HG03342 (cell line): ENCODE results near the gene OLFM2.
"Not testable (repeated sequence)": the region's sequence is repeated elsewhere in the genome, so short reads cannot be mapped to it uniquely, and the experiment has no call there.

ENCODE experiments used
- ATAC-seq: cut with Tn5 transposase; IDR thresholded peaks from one replicate; pipeline ENCODE4 v1.9.1; 2021; ENCODE audit warnings: mild to moderate bottlenecking, moderate library complexity; ENCODE audit not compliant: unreplicated experiment

OLFM2 gene

DNA sequence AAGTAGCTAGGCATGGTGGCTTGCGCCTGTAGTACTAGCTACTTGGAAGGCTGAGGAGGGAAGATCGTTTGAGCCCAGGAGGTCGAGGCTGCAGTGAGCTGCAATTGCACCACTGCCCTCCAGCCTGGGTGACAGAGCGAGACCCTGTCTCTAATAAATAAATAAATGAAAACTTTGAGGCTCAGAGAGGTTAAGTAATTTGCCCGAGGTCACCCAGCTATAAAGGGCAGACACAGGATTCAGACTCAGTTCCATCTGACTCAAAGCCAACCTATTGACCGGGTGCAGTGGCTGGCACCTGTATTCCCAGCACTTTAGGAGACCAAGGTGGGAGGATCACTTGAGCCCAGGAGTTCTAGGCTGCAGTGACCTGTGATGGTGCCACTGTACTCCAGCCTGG lies 7.4 kb upstream of the OLFM2 start:
- ATAC-seq, result no peak

DNA sequence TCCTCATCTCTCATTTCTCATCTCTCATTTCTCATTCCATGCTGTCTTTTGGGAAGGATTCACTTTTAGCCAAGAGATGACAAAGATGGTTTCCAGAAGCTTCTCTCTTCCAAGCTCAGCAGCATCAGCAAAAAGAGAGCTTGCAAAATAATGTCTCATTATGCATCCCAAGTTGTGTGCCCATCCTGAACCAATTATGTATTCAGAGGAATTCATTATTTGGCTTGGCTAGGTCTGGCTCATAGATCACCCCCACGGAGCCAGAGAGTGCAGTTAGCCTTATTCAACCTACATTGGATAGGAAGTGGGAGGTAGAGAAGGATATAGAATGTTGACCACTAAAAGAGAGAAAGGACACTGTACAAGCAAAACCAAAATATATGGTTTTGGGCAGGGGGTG lies 5.4 kb upstream of the OLFM2 start:
- ATAC-seq, result no peak

GRCh38 chr19:9941231-9941630 lies 4.9 kb upstream of the OLFM2 start:
- ATAC-seq, result no peak

DNA sequence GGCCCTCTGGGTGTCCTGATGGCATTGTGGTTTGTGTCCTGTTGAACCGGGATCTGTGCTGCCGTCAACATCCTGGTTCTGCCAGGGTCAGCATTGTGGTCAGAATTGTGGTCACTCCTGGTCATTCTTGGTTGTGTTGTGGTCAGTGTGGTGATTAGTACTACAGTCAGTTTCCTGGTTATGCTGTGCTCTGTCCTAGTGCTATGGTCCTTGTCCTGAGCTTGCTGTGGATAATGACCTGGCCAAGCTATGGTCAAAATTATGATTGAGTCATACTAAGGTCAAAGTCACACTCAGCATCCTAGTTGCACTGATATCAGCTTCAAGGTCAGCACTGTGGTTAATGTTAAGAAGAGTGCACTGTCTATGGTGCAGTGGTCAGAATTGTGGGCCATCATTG lies 4.5 kb upstream of the OLFM2 start:
- ATAC-seq, result no peak

GRCh38 chr19:9939301-9939913 lies 3.1 kb upstream of the OLFM2 start:
- no peak for ATAC-seq

- no peak for ATAC-seq
These were observed 691 bp upstream of the OLFM2 start for GRCh38 chr19:9937001-9937411.

DNA sequence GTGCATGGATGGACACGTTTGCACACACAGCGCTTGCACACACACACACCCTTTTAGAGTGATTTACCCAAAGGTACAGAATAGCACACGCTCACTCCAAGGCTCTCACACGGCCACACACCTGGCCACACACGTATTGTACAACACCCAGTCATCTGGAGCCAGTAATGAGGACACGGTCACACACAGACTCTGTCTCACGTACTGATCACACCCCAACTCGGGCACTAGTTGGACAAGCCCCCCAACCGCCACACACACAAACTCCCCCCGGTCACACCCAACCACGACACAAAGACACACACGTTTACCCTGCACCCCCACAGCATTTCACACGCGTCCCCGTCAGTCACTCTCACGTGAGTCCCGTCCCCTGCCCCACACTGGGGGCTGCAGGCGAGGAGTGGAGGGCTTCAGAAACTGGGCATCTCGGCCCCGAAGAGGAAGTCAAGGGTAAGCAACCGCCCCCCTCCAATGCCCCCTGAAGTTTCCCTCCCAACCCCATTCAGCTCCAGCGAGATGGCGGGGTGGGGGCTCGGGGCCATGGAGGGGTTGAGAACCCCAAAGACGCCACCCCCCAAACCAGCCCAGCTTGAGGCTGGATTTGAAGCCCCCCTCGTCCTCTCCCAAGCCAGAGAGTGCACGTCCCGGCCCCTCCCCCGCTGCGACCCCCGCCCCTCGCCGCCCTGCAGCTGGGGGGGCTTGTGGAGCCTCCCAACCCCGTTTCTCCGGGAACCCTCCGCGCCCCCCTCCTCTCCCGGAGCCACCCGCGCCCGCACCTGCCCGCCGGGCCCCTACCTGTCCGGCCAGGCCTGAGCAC lies 599 bp downstream of the OLFM2 start:
- ATAC-seq, result no peak

DNA sequence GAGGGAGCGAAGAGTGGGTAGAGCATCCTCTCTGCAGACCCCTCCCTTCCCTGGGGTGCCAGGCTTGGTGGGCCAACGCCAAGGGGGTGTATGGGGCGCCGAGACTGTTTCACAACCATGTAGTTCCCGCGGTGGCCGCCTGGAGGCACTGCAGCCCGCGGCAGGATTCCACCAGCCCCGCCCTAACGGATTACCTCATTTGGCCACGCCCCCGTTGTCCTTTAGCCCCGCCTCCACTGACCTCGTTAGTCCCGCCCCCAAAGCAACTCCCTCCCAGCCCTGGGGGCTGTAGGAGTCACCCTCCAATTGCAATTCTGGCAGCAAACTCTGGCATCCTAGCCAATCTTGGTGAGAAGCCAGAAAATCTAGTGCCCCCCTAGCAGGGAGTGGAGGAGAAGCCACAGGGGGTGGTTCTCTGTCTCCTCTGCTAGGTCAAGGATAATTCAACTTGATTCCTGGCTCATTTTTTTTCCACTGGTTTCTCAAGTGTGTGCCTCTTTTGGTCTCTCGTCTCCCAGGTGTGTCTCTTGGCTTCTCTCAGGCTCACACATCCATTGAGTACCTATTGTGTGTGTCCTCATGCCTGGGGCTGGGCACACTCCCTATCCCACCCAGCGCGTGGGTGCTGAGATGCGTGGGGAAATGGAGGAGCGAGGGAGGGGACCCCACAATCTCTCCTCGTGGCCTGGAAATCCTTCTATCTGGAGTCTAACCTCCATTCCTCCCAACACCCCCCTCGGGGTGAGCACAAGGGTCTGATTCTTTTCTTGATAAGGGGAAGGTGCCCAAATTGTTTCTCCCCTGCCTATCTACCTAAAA lies 2.0 kb downstream of the OLFM2 start:
- no peak for ATAC-seq

- ATAC-seq, result no peak
These were observed 3.5 kb downstream of the OLFM2 start for GRCh38 chr19:9932835-9933234.

DNA sequence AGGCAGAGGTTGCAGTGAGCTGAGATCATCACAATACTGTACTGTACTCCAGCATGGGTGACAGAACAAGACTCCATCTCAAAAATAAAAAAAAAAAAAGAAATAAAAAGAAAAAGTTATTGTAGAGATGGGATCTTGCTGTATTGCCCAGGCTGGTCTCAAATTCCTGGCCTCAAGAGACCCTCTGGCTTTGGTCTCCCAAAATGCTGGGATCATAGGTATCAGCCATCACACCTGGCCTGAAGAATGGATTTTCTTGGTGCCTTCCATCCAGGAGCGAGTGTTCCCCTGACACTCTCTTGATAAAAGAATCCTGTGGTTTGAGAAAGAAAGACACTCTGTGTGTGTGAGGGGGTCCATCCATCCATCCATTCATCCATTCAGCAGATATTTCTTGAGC lies 4.7 kb downstream of the OLFM2 start:
- no peak for ATAC-seq

- ATAC-seq, result no peak
These were observed 12.9 kb downstream of the OLFM2 start for GRCh38 chr19:9923440-9923839.

GRCh38 chr19:9922782-9923379 lies 13.4 kb downstream of the OLFM2 start:
- ATAC-seq, result not testable (repeated sequence)

- no peak for ATAC-seq
These were observed 19.0 kb downstream of the OLFM2 start for GRCh38 chr19:9917321-9917720.

GRCh38 chr19:9916719-9917118 lies 19.6 kb downstream of the OLFM2 start:
- ATAC-seq, result no peak

DNA sequence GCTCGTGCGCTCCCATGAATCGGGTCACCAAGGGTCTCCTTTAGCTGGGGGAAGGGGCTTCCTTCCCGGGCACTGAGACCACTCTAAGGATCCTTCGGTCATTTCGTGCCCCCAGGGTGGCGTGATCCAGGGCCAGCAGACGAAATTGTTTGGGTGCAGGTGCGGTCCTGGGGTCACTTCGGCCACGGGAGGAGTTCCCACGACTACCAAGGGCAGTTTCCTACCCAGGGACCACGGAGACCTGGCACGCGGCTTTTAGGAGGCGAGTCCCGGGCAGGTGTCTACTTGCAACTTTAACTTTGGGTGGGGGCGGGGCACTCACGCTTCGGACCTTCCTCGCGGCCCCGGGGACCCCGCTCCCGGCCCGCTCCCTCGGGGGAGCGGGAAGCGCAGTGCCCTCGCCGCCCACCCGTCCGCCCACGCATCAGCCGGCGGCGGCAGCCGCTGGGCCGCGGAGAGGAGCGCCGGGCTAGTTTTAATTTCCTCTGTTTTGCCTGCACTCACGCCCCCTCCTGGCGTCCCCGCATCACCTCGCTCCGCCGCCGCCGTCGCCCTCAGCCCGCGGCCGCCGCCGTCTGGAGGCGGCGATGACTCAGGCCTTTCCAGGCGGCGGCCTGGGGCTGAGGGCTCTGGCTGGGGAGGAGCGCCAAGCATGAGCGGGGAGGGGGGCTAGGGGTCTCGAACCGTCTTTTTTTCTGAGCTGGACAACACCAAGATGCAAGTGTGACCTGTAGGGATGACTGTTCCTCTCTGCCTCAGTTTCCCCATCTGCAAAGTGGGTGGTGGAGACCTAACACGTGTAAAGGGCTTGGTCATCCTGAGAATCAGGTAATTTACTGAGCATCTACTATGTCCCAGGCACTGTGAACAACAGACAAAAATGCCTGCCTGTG lies 21.8 kb downstream of the OLFM2 start:
- ATAC-seq, result no peak

DNA sequence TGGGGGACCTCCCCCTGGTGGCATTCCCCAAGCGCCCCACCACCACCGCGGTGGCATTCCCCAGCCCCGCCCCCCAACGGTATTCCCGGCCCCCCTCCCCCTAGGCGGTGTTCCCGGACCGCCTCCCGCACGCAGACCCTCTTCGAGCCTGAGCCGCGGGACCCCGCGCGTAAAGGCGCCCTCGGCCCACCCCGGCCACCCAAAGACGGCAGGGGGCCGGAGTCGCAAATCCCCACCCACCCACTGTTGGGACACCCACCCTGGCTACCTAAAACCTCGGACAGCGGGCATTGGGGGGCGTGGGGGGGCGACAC lies 22.4 kb downstream of the OLFM2 start:
- ATAC-seq, result no peak

DNA sequence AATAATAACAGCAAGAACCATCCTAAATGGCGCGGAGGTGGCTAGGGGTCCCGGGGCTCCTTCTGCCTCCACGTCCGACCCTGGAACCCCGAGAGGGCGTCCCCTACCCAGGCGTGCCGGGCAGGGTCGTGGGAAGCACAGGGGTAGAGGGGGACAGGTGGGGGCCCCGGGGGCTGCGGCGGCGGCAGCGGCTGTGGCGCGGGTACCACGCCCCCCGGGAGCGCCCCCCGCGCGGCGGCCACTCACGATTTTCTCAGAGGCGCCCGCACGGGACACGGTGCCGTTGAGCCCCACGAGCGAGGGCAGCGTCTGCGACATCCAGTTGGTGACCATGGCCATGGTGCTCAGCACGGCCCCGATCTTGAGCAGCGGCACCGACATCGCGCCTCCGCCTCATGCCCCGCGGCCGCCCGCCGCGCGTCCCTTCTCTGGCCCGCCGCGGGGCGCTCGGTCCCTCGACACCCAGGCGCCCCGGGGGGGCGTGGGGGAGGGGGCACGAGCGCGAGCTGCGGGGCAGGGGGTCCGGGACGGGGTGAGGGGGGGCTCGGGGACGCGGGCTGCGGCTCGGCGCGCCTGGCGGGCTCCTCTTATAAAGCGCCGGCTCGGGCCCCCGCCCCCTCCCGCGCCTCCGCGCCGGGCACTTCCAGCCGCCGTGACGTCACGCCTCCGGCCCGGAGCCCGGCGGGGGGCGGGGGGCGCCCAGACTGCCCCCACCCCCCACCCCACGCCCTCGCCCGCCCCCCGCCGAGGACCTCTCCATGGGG lies 22.9 kb downstream of the OLFM2 start:
- no peak for ATAC-seq

- ATAC-seq, result no peak
These were observed 23.6 kb downstream of the OLFM2 start for GRCh38 chr19:9912551-9913236.

DNA sequence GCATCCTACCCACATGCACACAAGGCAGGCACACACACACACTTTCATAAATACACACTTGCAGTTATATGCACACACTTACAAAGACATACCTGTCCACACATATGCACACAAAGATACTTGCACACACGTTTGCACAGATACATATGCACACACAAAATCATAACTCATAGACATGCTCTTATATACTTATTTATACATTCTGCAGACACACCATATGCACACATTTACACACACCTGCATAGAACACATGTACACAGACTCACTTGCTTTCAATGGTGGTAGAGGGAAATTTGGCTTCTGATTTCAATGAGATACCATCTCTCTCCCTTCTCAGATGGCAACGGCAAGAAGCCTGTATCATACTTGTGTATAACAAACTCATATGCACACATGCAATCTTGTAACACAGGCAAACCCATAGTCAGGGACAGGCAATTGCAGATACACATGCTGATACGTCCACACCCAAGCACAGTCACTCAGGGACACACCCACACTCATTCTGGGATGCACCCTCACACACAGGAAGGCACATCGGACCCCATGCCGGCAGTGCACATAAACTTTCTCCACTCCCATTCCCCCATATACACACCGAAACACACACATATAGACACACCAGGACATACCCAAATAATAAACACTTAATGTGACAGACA lies 24.7 kb downstream of the OLFM2 start:
- ATAC-seq, result no peak
